ENCODE data around the gene RPN1. TPM values are rescaled to one million over a fixed set of nuclear protein-coding genes. Genes with fewer than 3 reads are reported as not detected.
A peak's percentile ranks its signal among the peaks of the same experiment; 100 is the strongest.

RPN1 gene
- total RNA-seq, 4 donors from 2014 or later, result 125 to 184 (median 143) TPM

DNA sequence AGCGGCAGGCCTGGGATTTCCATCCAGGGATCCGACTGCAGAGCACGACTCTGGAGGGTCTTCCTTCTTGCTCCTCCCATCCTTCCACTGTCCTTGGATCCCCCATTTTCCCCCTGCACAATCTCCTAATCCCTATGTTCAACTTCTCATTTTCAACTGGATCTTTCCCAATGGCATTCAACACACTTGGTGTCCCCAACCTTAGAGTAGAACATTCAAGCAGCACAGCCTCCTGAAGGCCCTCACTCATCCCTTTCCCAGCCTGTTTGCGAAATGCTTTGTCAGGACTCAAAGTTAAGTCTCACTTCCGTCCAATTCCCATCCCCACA lies 32.3 kb downstream of the RPN1 start:
- in situ Hi-C loops (cut with MboI; ENCODE audit: low pct_ligation_motif_present in 1 of 4, low pct_unique_long_range_greater_than_20kb in 1 of 4, low sequenced_read_pairs in 3 of 4), result loop anchor here in 1 of 4 donors (25.0 kb wide), 1 partner anchor 531 kb away; no protein-coding TSS in a partner anchor
- DNase-seq, result no peak
- H3K9me3 ChIP-seq, result no peaks in the 10 kb centered on the region
- H3K4me1 ChIP-seq, result peaks cover 10 to 18% (median 14%) of the 10 kb centered on the region in 4 donors
- H3K27me3 ChIP-seq, result no peaks in the 10 kb centered on the region
- no peak for TF ChIP-seq POLR2A (IDR thresholded peaks at IDR 0.05)
- TF ChIP-seq EP300 (IDR thresholded peaks at IDR 0.05; ENCODE audit: low read depth), result no peak
- TF ChIP-seq CTCF (IDR thresholded peaks at IDR 0.05), result no peak
- no peak for TF ChIP-seq POLR2AphosphoS5 (IDR thresholded peaks at IDR 0.05)
- 30 to 31% methylated on average over 5 of the region's 5 CpGs for WGBS, 2 donors (ENCODE audit: low coverage in 1 of 2)
- peak overlapping the region; percentile 67 to 79 (median 70) for H3K4me3 ChIP-seq
- H3K27ac ChIP-seq, result peak overlapping the region; percentile 83 to 91 (median 89)
- peaks cover 0 to 26% (median 7%) of the 10 kb centered on the region in 4 donors for H3K36me3 ChIP-seq
- intact Hi-C loops (cut with DNase I; ENCODE audit: low total_unique reads), result loop anchor here (10.0 kb wide), 1 partner anchor 176 kb away; no protein-coding TSS in a partner anchor

GRCh38 chr3:128617557-128618397 lies 32.8 kb downstream of the RPN1 start:
- H3K9me3 ChIP-seq, result no peaks in the 10 kb centered on the region
- peaks cover 10 to 18% (median 14%) of the 10 kb centered on the region in 4 donors for H3K4me1 ChIP-seq
- DNase-seq, result peak; percentile 99
- H3K4me3 ChIP-seq, result peak overlapping the region; percentile 67 to 79 (median 70)
- H3K27me3 ChIP-seq, result no peaks in the 10 kb centered on the region
- intact Hi-C loops (cut with DNase I; ENCODE audit: low total_unique reads) (loop anchor here (10.0 kb wide), 1 partner anchor 177 kb away; no protein-coding TSS in a partner anchor), in situ Hi-C loops (cut with MboI; ENCODE audit: low pct_ligation_motif_present in 1 of 4, low pct_unique_long_range_greater_than_20kb in 1 of 4, low sequenced_read_pairs in 3 of 4) (loop anchor here in 1 of 4 donors (25.0 kb wide), 1 partner anchor 530 kb away; no protein-coding TSS in a partner anchor)
- TF ChIP-seq CTCF (IDR thresholded peaks at IDR 0.05), result peak; percentile 88 to 99 (median 95)
- TF ChIP-seq EP300 (IDR thresholded peaks at IDR 0.05; ENCODE audit: low read depth), result no peak
- TF ChIP-seq POLR2AphosphoS5 (IDR thresholded peaks at IDR 0.05), result peak in 2 of 3 donors; percentile 48 to 60
- TF ChIP-seq POLR2A (IDR thresholded peaks at IDR 0.05), result peak; percentile 58
- peaks cover 0 to 20% (median 7%) of the 10 kb centered on the region in 4 donors for H3K36me3 ChIP-seq
- 0% methylated on average over 1 to 50 of the region's 61 CpGs for WGBS, 2 donors (ENCODE audit: low coverage in 1 of 2)
- peak overlapping the region; percentile 83 to 91 (median 89) for H3K27ac ChIP-seq

- H3K36me3 ChIP-seq, result peaks cover 0 to 18% (median 7%) of the 10 kb centered on the region in 4 donors
- H3K4me3 ChIP-seq, result peak overlapping the region in 3 of 4 donors; percentile 12 to 71 (median 67)
- H3K9me3 ChIP-seq, result no peaks in the 10 kb centered on the region
- in situ Hi-C loops (cut with MboI; ENCODE audit: low pct_ligation_motif_present in 1 of 4, low pct_unique_long_range_greater_than_20kb in 1 of 4, low sequenced_read_pairs in 3 of 4), result loop anchor here in 1 of 4 donors (25.0 kb wide), 1 partner anchor 530 kb away; no protein-coding TSS in a partner anchor
- H3K27me3 ChIP-seq, result no peaks in the 10 kb centered on the region
- no peak for DNase-seq
- peaks cover 10 to 18% (median 14%) of the 10 kb centered on the region in 4 donors for H3K4me1 ChIP-seq
- intact Hi-C loops (cut with DNase I; ENCODE audit: low total_unique reads), result loop anchor here (10.0 kb wide), 1 partner anchor 178 kb away; no protein-coding TSS in a partner anchor
- TF ChIP-seq POLR2A (IDR thresholded peaks at IDR 0.05), result no peak
- TF ChIP-seq CTCF (IDR thresholded peaks at IDR 0.05), result no peak
- TF ChIP-seq POLR2AphosphoS5 (IDR thresholded peaks at IDR 0.05), result no peak
- no peak for TF ChIP-seq EP300 (IDR thresholded peaks at IDR 0.05; ENCODE audit: low read depth)
- H3K27ac ChIP-seq, result peak overlapping the region; percentile 83 to 91 (median 89)
- WGBS, 2 donors (ENCODE audit: low coverage in 1 of 2), result 54% methylated on average over 9 of the region's 9 CpGs; no CpG with 5 or more reads in 1 of the 2 donors
Observed at GRCh38 chr3:128617270-128617556, 33.4 kb downstream of the RPN1 start.

Data from transverse colon (tissue), 4 donors.